Gastroesophageal sphincter (tissue), 4 donors: ENCODE results near the gene TSPEAR. TPM values are rescaled to one million over a fixed set of nuclear protein-coding genes. Genes with fewer than 3 reads are reported as not detected.

Experiments used
- ATAC-seq: fragments of 150-250 bp; one replicate; pipeline ENCODE4 v1.9.1; 2016; ENCODE audit warnings: mild to moderate bottlenecking, moderate library complexity
- H3K27ac ChIP-seq, 4 donors: fragments of 200-600 bp; sonication (generic) in 3 of 4; 1 replicate in 3 of 4; 2 replicates in 1 of 4; pipeline ENCODE4 v1.5.1; 2016 to 2019
- H3K27me3 ChIP-seq: fragments of 200-600 bp; sonication (generic); one replicate; pipeline ENCODE4 v1.5.1; 2019
- H3K36me3 ChIP-seq, 2 donors: fragments of 200-600 bp; sonication (generic); one replicate each; pipeline ENCODE4 v1.5.1; 2019; ENCODE audit warnings: control low read depth in 1 of 2
- H3K4me1 ChIP-seq, 3 donors: fragments of 200-600 bp; sonication (generic); 1 replicate in 2 of 3; 2 replicates in 1 of 3; pipeline ENCODE4 v1.5.1; 2016 to 2019; ENCODE audit warnings: control low read depth in 2 of 3
- H3K4me3 ChIP-seq, 2 donors: fragments of 200-600 bp; sonication (generic); one replicate each; pipeline ENCODE4 v1.5.1; 2019; ENCODE audit warnings: mild to moderate bottlenecking in 1 of 2, moderate library complexity in 1 of 2
- H3K9me3 ChIP-seq, 3 donors: fragments of 200-600 bp; sonication (generic); one replicate each; pipeline ENCODE4 v1.5.1; 2017 to 2019; ENCODE audit warnings: control low read depth in 2 of 3
- EP300 ChIP-seq: sonication (generic); formaldehyde crosslinking; IDR thresholded peaks from one replicate; pipeline ENCODE4 v1.6.1; 2017; ENCODE audit warnings: antibody characterized with exemption, mild to moderate bottlenecking
- POLR2A ChIP-seq, 2 donors: fragments of 450-650 bp; IDR thresholded peaks; one replicate each; pipeline ENCODE4 v1.6.1; 2017; ENCODE audit warnings: antibody characterized with exemption in 2 of 2, mild to moderate bottlenecking in 2 of 2, moderate library complexity in 1 of 2
- POLR2AphosphoS5 ChIP-seq: sonication (generic); formaldehyde crosslinking; IDR thresholded peaks from one replicate; pipeline ENCODE4 v1.6.1; 2017; ENCODE audit warnings: antibody characterized with exemption
- WGBS, 2 donors: methylation state at CpG; one replicate each; pipeline ENCODE4 v1.1.5; 2018; ENCODE audit warnings: low coverage in 1 of 2; 5-methylcytosine and 5-hydroxymethylcytosine counted together
- total RNA-seq, 4 donors: library from RNA; depleted of rRNA; stranded (reverse); fragments of >200 nt; gene quantifications; one replicate each; pipeline ENCODE4 v1.1.0, GENCODE V29; 2016
- TF ChIP-seq, protein P1 (sequence below), 4 experiments: fragments of 200-600 bp in 2 of 4; fragments of 450-650 bp in 2 of 4; sonication (generic) in 1 of 4; IDR thresholded peaks; one replicate each; pipeline ENCODE4 v1.5.1; 2017 to 2019; ENCODE audit warnings: antibody characterized with exemption in 4 of 4, mild to moderate bottlenecking in 2 of 4, moderate library complexity in 2 of 4

The TSPEAR gene
- total RNA-seq, 4 donors from 2014 or later = not detected

DNA sequence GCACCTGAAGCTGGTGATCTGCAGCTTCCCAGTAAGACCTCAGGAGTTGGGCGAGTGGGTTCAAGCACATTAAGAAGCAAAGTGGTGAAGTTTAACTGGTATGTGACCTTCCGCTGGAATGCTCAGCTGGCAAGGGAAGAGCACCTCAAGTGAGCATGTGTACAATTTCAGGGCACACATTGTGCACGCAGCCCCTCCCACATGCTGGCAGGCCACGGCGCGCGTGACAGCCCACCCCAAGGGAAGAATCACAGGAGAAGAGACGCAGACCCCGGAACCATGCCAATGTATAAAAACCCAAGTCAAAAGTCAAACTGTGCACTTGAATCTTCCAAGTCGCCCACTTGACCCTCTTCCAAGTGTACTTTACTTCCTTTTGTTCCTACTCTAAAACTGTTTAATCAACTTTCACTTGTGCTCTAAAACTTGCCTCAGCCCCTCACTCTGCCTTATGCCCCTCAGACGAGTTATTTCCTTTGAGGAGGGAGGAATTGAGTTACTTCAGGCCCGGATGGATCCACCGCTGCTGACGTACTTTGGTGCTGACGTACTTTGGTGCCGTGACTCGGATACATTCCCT lies 236.0 kb downstream of the TSPEAR start:
- WGBS, 2 donors = 84 to 93% methylated on average over 9 to 14 of the region's 17 CpGs
- TF ChIP-seq EP300 = no peak
- TF ChIP-seq, protein P1, sequence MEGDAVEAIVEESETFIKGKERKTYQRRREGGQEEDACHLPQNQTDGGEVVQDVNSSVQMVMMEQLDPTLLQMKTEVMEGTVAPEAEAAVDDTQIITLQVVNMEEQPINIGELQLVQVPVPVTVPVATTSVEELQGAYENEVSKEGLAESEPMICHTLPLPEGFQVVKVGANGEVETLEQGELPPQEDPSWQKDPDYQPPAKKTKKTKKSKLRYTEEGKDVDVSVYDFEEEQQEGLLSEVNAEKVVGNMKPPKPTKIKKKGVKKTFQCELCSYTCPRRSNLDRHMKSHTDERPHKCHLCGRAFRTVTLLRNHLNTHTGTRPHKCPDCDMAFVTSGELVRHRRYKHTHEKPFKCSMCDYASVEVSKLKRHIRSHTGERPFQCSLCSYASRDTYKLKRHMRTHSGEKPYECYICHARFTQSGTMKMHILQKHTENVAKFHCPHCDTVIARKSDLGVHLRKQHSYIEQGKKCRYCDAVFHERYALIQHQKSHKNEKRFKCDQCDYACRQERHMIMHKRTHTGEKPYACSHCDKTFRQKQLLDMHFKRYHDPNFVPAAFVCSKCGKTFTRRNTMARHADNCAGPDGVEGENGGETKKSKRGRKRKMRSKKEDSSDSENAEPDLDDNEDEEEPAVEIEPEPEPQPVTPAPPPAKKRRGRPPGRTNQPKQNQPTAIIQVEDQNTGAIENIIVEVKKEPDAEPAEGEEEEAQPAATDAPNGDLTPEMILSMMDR (IDR thresholded peaks at IDR 0.05) = no peak
- no peak for TF ChIP-seq POLR2AphosphoS5
- no peak for TF ChIP-seq POLR2A (IDR thresholded peaks at IDR 0.05)
- Histone ChIP-seq H3K4me3 (no peak overlapping the region), H3K27ac (no peak overlapping the region), H3K36me3 (peaks cover 0 to 16% of the 10 kb centered on the region in 2 donors), H3K4me1 (no peaks in the 10 kb centered on the region), H3K27me3 (no peaks in the 10 kb centered on the region), H3K9me3 (no peaks in the 10 kb centered on the region)
- no peak for ATAC-seq

DNA sequence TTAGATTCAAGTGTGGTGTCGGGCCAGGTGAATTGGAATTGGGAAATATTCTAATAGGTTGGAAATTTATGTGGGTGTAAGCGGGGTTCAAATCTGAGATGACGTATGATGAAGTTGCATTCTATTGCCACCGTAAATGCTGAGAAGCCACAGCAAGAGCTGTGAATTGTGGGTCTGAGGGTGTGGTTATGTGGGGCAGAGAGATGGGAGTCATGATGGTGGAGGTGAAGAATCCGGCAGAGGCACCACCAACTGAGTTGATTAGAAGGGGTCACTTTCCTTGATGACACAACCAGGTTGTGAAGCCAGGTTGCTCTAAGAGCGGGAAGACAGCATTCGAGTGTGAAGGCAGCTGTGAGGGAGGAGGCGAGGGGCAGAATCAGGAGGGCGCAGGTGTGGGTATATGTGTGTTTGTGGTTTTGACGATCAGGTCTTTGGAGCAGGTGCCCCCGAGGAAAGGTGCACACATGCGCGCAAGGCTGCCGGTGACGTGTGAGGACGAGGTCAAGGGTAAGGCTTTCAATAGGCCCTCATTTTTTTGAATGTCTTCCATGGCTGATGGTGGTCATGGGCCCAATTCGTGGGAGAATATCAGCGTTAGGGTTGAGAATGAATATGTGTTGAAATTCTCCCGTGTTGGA lies 237.3 kb downstream of the TSPEAR start:
- Histone ChIP-seq H3K4me1 (no peaks in the 10 kb centered on the region), H3K4me3 (no peak overlapping the region), H3K9me3 (no peaks in the 10 kb centered on the region), H3K27me3 (no peaks in the 10 kb centered on the region), H3K27ac (no peak overlapping the region), H3K36me3 (peaks cover 0 to 16% of the 10 kb centered on the region in 2 donors)
- no peak for ATAC-seq
- WGBS, 2 donors = 89 to 93% methylated on average over 14 to 18 of the region's 19 CpGs
- TF ChIP-seq EP300 = no peak
- TF ChIP-seq POLR2AphosphoS5 = no peak
- TF ChIP-seq, protein P1 (IDR thresholded peaks at IDR 0.05) = no peak
- TF ChIP-seq POLR2A (IDR thresholded peaks at IDR 0.05) = no peak

DNA sequence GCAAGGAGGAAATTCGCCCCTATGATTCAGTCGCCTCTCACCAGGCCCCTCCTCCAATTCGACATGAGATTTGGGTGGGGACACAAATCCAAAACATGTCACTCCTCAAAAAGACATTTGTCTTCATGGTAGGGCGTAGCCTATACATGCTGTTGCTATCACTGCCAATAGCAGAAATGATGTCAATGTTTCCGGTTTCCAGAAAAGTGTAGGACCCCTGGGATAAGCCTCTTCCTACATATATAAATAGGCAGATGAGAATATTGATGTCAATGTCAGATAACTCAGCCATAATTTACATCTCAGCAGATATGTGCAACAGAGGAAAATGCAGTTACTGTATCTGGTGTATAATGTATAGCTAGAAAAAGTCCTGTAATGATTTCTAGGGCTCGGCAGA lies 239.4 kb downstream of the TSPEAR start:
- 75 to 83% methylated on average over 6 of the region's 6 CpGs for WGBS, 2 donors
- TF ChIP-seq, protein P1 (IDR thresholded peaks at IDR 0.05) = no peak
- TF ChIP-seq POLR2AphosphoS5 = no peak
- no peak for TF ChIP-seq EP300
- TF ChIP-seq POLR2A (IDR thresholded peaks at IDR 0.05) = no peak
- H3K27me3 ChIP-seq = no peaks in the 10 kb centered on the region
- H3K27ac ChIP-seq = no peak overlapping the region
- peaks cover 0 to 7% of the 10 kb centered on the region in 2 donors for H3K36me3 ChIP-seq
- H3K4me3 ChIP-seq = no peak overlapping the region
- no peaks in the 10 kb centered on the region for H3K9me3 ChIP-seq
- ATAC-seq = no peak
- H3K4me1 ChIP-seq = no peaks in the 10 kb centered on the region

DNA sequence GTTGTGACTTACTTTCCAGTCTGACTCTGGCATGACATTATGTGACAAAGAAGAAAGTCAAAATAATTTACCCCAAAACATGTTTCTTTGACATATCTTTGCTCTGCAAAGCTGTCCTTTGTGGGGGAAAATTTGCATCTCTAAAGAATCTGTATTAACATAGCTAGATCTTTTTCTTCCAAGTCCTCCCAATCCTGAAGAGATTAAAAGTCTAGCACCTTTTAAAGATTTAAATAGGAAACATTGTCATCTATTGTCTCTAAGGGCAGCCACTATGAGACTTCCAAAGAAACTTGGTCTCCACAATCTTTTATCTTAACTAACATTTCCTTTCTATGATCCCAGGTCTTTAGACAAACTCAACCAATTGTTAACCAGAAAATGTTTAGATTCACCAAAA lies 240.0 kb downstream of the TSPEAR start:
- H3K36me3 ChIP-seq = peaks cover 0 to 3% of the 10 kb centered on the region in 2 donors
- H3K27me3 ChIP-seq = no peaks in the 10 kb centered on the region
- TF ChIP-seq POLR2AphosphoS5 (no peak), EP300 (no peak), POLR2A (IDR thresholded peaks at IDR 0.05) (no peak)
- TF ChIP-seq, protein P1 (IDR thresholded peaks at IDR 0.05) = no peak
- H3K9me3 ChIP-seq = no peaks in the 10 kb centered on the region
- H3K4me3 ChIP-seq = no peak overlapping the region
- H3K4me1 ChIP-seq = no peaks in the 10 kb centered on the region
- no peak for ATAC-seq
- no peak overlapping the region for H3K27ac ChIP-seq

DNA sequence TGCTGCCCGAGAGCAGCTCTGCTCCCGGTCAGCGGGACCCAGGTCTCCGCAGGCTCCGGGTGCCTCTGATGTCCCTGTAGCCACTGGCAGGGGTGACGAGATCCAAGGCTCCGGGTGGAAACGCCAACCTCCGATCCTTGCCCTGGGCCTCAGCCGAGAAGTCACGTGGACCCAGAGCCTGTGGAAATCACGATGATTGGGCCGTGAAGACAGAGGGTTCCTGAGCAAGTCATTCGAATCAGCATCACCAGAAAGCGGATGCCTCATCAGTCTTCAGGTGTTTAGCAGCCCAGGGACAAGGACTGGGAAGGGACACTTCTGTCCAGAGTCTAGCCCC lies 243.5 kb downstream of the TSPEAR start:
- peaks cover 0 to 8% (median 0%) of the 10 kb centered on the region in 3 donors for H3K4me1 ChIP-seq
- ATAC-seq = no peak
- H3K9me3 ChIP-seq = no peaks in the 10 kb centered on the region
- H3K27ac ChIP-seq = no peak overlapping the region
- no CpG with 5 or more reads among the region's 15 CpGs for WGBS, 2 donors
- no peaks in the 10 kb centered on the region for H3K27me3 ChIP-seq
- TF ChIP-seq POLR2AphosphoS5 = no peak
- no peak for TF ChIP-seq POLR2A (IDR thresholded peaks at IDR 0.05)
- TF ChIP-seq EP300 = no peak
- TF ChIP-seq, protein P1 (IDR thresholded peaks at IDR 0.05) = no peak
- no peak overlapping the region for H3K4me3 ChIP-seq
- no peaks in the 10 kb centered on the region for H3K36me3 ChIP-seq
